ENCODE results near the gene NUMA1. TPM values are rescaled to one million over a fixed set of nuclear protein-coding genes. Genes with fewer than 3 reads are reported as not detected.

NUMA1 gene
- total RNA-seq, 2 donors from 2014 or later: 130 to 132 TPM

GRCh38 chr11:72084076-72084475, 3.7 kb upstream of the NUMA1 start:
- H3K36me3 Mint-ChIP-seq (ENCODE audit: low read depth): peaks cover 2% of the 10 kb centered on the region
- WGBS, 2 experiments (ENCODE audit: insufficient coverage in 1 of 2, insufficient read length in 1 of 2): 94% methylated on average over 3 of the region's 4 CpGs
- H3K9me3 Mint-ChIP-seq: no peaks in the 10 kb centered on the region

DNA sequence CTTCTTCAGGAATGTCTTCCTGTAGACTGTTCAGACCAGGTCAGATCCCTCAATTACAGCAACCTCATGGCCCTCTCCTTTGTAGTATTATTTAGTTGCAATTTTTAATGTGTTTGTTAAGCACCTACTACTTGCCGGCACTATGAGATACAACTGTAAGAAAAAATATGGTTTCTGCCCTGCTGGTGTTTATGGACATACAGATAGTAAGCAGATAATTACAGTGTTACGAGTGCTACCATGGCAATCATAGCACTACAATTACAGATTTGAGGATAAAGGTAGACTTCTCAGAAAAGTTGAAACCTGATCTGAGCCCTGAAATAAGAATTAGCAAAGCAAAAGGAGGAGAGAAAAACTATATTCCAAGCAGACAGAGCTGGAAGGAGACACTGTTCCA, 3.1 kb upstream of the NUMA1 start:
- no peak overlapping the region for H3K9ac ChIP-seq (ENCODE audit: extremely low read depth, low read length, poor library complexity, severe bottlenecking)
- Mint-ChIP-seq H3K4me1 (peaks cover 17% of the 10 kb centered on the region), H3K36me3 (ENCODE audit: low read depth) (peaks cover 2% of the 10 kb centered on the region), H3K9me3 (no peaks in the 10 kb centered on the region), H3K27ac (no peak overlapping the region), H3K27me3 (ENCODE audit: insufficient read depth) (no peaks in the 10 kb centered on the region), H3K4me3 (no peak overlapping the region)
- no peaks in the 10 kb centered on the region for H3K27me3 ChIP-seq (ENCODE audit: control insufficient read depth, insufficient read depth, low read length, poor library complexity, severe bottlenecking)
- no peak overlapping the region for H3K4me3 ChIP-seq (ENCODE audit: low read length)
- WGBS, 2 experiments (ENCODE audit: insufficient coverage in 1 of 2, insufficient read length in 1 of 2): 94% methylated on average over 2 of the region's 2 CpGs; no CpG with 5 or more reads in 1 of the 2 experiments
- no peak for DNase-seq
- H3K4me1 ChIP-seq (ENCODE audit: control insufficient read depth, insufficient read depth, low read length): peaks cover 7% of the 10 kb centered on the region
- no peaks in the 10 kb centered on the region for H3K9me3 ChIP-seq (ENCODE audit: control insufficient read depth, low read length)
- H3K36me3 ChIP-seq (ENCODE audit: control insufficient read depth, insufficient read depth, low read length): peaks cover 10% of the 10 kb centered on the region
- TF ChIP-seq CTCF (conservative IDR thresholded peaks at IDR 0.05): no peak
- H3K27ac ChIP-seq (ENCODE audit: low read depth, low read length): no peak overlapping the region

More at GRCh38 chr11:72084076-72084475, 3.7 kb upstream of the NUMA1 start:
- no peak overlapping the region for H3K4me3 ChIP-seq (ENCODE audit: low read length)
- H3K9me3 ChIP-seq (ENCODE audit: control insufficient read depth, low read length): no peaks in the 10 kb centered on the region
- Mint-ChIP-seq H3K27me3 (ENCODE audit: insufficient read depth) (no peaks in the 10 kb centered on the region), H3K27ac (no peak overlapping the region), H3K4me1 (peaks cover 17% of the 10 kb centered on the region), H3K4me3 (no peak overlapping the region)
- no peak overlapping the region for H3K27ac ChIP-seq (ENCODE audit: low read depth, low read length)
- H3K9ac ChIP-seq (ENCODE audit: extremely low read depth, low read length, poor library complexity, severe bottlenecking): no peak overlapping the region
- TF ChIP-seq CTCF (conservative IDR thresholded peaks at IDR 0.05): no peak
- H3K4me1 ChIP-seq (ENCODE audit: control insufficient read depth, insufficient read depth, low read length): peaks cover 10% of the 10 kb centered on the region
- no peak for DNase-seq
- no peaks in the 10 kb centered on the region for H3K27me3 ChIP-seq (ENCODE audit: control insufficient read depth, insufficient read depth, low read length, poor library complexity, severe bottlenecking)
- H3K36me3 ChIP-seq (ENCODE audit: control insufficient read depth, insufficient read depth, low read length): peaks cover 10% of the 10 kb centered on the region

- 94 to 100% methylated on average over 3 of the region's 3 CpGs for WGBS, 2 experiments (ENCODE audit: insufficient coverage in 1 of 2, insufficient read length in 1 of 2)
Measured at GRCh38 chr11:72081821-72082453, 1.6 kb upstream of the NUMA1 start.

More at GRCh38 chr11:72081821-72082453, 1.6 kb upstream of the NUMA1 start:
- Mint-ChIP-seq H3K36me3 (ENCODE audit: low read depth) (peaks cover 4% of the 10 kb centered on the region), H3K9me3 (no peaks in the 10 kb centered on the region), H3K4me1 (peaks cover 11% of the 10 kb centered on the region), H3K27me3 (ENCODE audit: insufficient read depth) (no peaks in the 10 kb centered on the region), H3K4me3 (peak overlapping the region; percentile 85), H3K27ac (peak overlapping the region; percentile 86)
- Histone ChIP-seq H3K27ac (ENCODE audit: low read depth, low read length) (no peak overlapping the region), H3K9me3 (ENCODE audit: control insufficient read depth, low read length) (no peaks in the 10 kb centered on the region), H3K9ac (ENCODE audit: extremely low read depth, low read length, poor library complexity, severe bottlenecking) (no peak overlapping the region), H3K4me3 (ENCODE audit: low read length) (no peak overlapping the region), H3K27me3 (ENCODE audit: control insufficient read depth, insufficient read depth, low read length, poor library complexity, severe bottlenecking) (no peaks in the 10 kb centered on the region), H3K4me1 (ENCODE audit: control insufficient read depth, insufficient read depth, low read length) (peaks cover 4% of the 10 kb centered on the region), H3K36me3 (ENCODE audit: control insufficient read depth, insufficient read depth, low read length) (peaks cover 10% of the 10 kb centered on the region)
- TF ChIP-seq CTCF (conservative IDR thresholded peaks at IDR 0.05): no peak
- DNase-seq: no peak
